DND-41 (cell line): ENCODE data around the gene FUT9.

Experiments used
- ATAC-seq: fragments of 200-7000 bp; cut with Tn5 transposase; 3 replicates; pipeline ENCODE4 v1.9.1; 2021; ENCODE audit warnings: low read depth; ENCODE audit not compliant: insufficient read depth
- DNase-seq: peaks from one replicate; pipeline ENCODE4 v3.0.0-alpha.2; 2020
- H2AFZ ChIP-seq: 2 replicates; pipeline ENCODE4 v1.6.0; 2012; ENCODE audit warnings: low read depth, low read length
- H3K27ac ChIP-seq: 2 replicates; pipeline ENCODE4 v1.5.1; 2012; ENCODE audit warnings: low read length, inconsistent platforms
- H3K27me3 ChIP-seq: fragments of 200-600 bp; sonication (generic); 2 replicates; pipeline ENCODE4 v1.6.0; 2012; ENCODE audit warnings: low read length, mild to moderate bottlenecking, inconsistent platforms; ENCODE audit not compliant: insufficient read depth, poor library complexity
- H3K36me3 ChIP-seq: 2 replicates; pipeline ENCODE4 v1.5.1; 2012; ENCODE audit warnings: low read length, inconsistent platforms; ENCODE audit not compliant: insufficient read depth
- H3K4me1 ChIP-seq: 2 replicates; pipeline ENCODE4 v1.5.1; 2012; ENCODE audit warnings: mild to moderate bottlenecking, low read length; ENCODE audit not compliant: insufficient read depth
- H3K4me2 ChIP-seq: 2 replicates; pipeline ENCODE4 v1.6.0; 2012; ENCODE audit warnings: mild to moderate bottlenecking, moderate library complexity, low read length, inconsistent platforms; ENCODE audit not compliant: insufficient read depth
- H3K4me3 ChIP-seq, 2 experiments: fragments of 200-600 bp in 1 of 2; shearing (Covaris generic) in 1 of 2; 2 replicates each; pipeline ENCODE4 v1.5.1; 2012 to 2016; ENCODE audit warnings: inconsistent platforms in 2 of 2, low read length in 2 of 2, mild to moderate bottlenecking in 2 of 2, low read depth in 1 of 2, moderate library complexity in 1 of 2
- H3K79me2 ChIP-seq: 2 replicates; pipeline ENCODE4 v1.6.0; 2012; ENCODE audit warnings: low read length, inconsistent platforms; ENCODE audit not compliant: insufficient read depth
- H3K9ac ChIP-seq: 2 replicates; pipeline ENCODE4 v1.6.0; 2012; ENCODE audit warnings: low read depth, mild to moderate bottlenecking, inconsistent platforms, low read length, moderate library complexity
- H3K9me3 ChIP-seq: 2 replicates; pipeline ENCODE4 v1.5.1; 2012; ENCODE audit warnings: low read length, moderate library complexity, mild to moderate bottlenecking, inconsistent platforms; ENCODE audit not compliant: insufficient read depth, severe bottlenecking
- H4K20me1 ChIP-seq: 2 replicates; pipeline ENCODE4 v1.6.0; 2012; ENCODE audit warnings: low read length; ENCODE audit not compliant: insufficient read depth
- CTCF ChIP-seq: IDR thresholded peaks from 2 replicates; pipeline ENCODE4 v1.5.1; 2012; ENCODE audit warnings: borderline replicate concordance, low read length, moderate library complexity, mild to moderate bottlenecking; ENCODE audit not compliant: poor library complexity, severe bottlenecking; ENCODE audit errors: extremely low read depth
- EZH2 ChIP-seq: IDR thresholded peaks from 3 replicates; pipeline ENCODE4 v1.6.1; 2012; ENCODE audit warnings: borderline replicate concordance, low read depth, mild to moderate bottlenecking, moderate library complexity, low read length, inconsistent platforms; ENCODE audit not compliant: severe bottlenecking

The FUT9 gene

GRCh38 chr6:96184798-96185197, 169.0 kb downstream of the FUT9 start:
- Histone ChIP-seq H3K36me3 (no peaks in the 10 kb centered on the region), H3K27ac (no peak overlapping the region), H3K79me2 (no peaks in the 10 kb centered on the region), H4K20me1 (no peaks in the 10 kb centered on the region), H3K4me1 (no peaks in the 10 kb centered on the region), H3K4me2 (no peak overlapping the region), H3K9me3 (no peaks in the 10 kb centered on the region), H3K27me3 (no peaks in the 10 kb centered on the region), H3K9ac (no peak overlapping the region), H3K4me3 (no peak overlapping the region), H2AFZ (no peak overlapping the region)
- ATAC-seq (no peak), DNase-seq (no peak)
- TF ChIP-seq CTCF: no peak
- no peak for TF ChIP-seq EZH2

DNA sequence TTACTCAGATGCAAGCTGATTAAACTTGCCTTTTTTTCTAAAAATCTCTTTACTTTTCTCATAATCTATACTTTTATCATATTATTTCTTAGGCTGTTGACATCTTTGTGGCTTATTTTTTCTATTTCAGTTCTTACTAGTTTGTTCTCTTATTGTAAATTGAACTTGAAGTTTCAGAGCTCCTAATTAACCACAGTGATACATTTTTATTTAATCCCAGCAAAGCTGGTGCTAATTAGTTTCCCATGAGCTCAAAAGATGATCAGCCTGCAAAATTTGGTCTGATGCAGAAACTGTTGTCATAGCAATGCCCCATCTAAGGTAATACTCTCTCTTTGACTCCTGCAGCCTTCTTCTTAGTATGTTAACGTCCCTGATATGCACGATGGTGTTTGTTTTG, 170.3 kb downstream of the FUT9 start:
- TF ChIP-seq CTCF (no peak), EZH2 (no peak)
- no peaks in the 10 kb centered on the region for H3K79me2 ChIP-seq

GRCh38 chr6:96186516-96187195, 170.9 kb downstream of the FUT9 start:
- H3K9me3 ChIP-seq: no peaks in the 10 kb centered on the region
- H3K27ac ChIP-seq: no peak overlapping the region
- no peak overlapping the region for H3K4me3 ChIP-seq
- DNase-seq (no peak), ATAC-seq (no peak)
- no peaks in the 10 kb centered on the region for H3K79me2 ChIP-seq
- H2AFZ ChIP-seq: no peak overlapping the region
- no peaks in the 10 kb centered on the region for H3K36me3 ChIP-seq
- no peaks in the 10 kb centered on the region for H4K20me1 ChIP-seq
- H3K27me3 ChIP-seq: no peaks in the 10 kb centered on the region
- no peak overlapping the region for H3K9ac ChIP-seq
- no peak overlapping the region for H3K4me2 ChIP-seq
- H3K4me1 ChIP-seq: no peaks in the 10 kb centered on the region
- TF ChIP-seq CTCF: no peak
- TF ChIP-seq EZH2: no peak

More for the DNA sequence above, 170.3 kb downstream of the FUT9 start:
- no peak overlapping the region for H3K4me3 ChIP-seq
- H3K9me3 ChIP-seq: no peaks in the 10 kb centered on the region
- H3K4me1 ChIP-seq: no peaks in the 10 kb centered on the region
- no peak overlapping the region for H2AFZ ChIP-seq
- H3K27me3 ChIP-seq: no peaks in the 10 kb centered on the region
- H3K9ac ChIP-seq: no peak overlapping the region
- H3K27ac ChIP-seq: no peak overlapping the region
- no peaks in the 10 kb centered on the region for H3K36me3 ChIP-seq
- H4K20me1 ChIP-seq: no peaks in the 10 kb centered on the region
- no peak overlapping the region for H3K4me2 ChIP-seq
- ATAC-seq (no peak), DNase-seq (no peak)
